Mesendoderm (in vitro differentiated cells): ENCODE measurements around the gene LAMB3. TPM values are rescaled to one million over a fixed set of nuclear protein-coding genes. Genes with fewer than 3 reads are reported as not detected.
"Not testable (repeated sequence)": the region's sequence is repeated elsewhere in the genome, so short reads cannot be mapped to it uniquely, and the experiment has no call there.

ENCODE experiments used
- DNase-seq: peaks from one replicate; pipeline ENCODE4 v3.0.0; 2013
- H2AK5ac ChIP-seq: 2 replicates; pipeline ENCODE4 v1.6.1; 2013; ENCODE audit warnings: low read length, inconsistent platforms
- H2BK120ac ChIP-seq: 2 replicates; pipeline ENCODE4 v1.6.1; 2013; ENCODE audit warnings: low read depth, mild to moderate bottlenecking, low read length, moderate library complexity, mixed read lengths
- H2BK15ac ChIP-seq: replicated peaks from 2 replicates; pipeline ENCODE4 v1.6.1; 2013; ENCODE audit warnings: low read depth, mild to moderate bottlenecking, moderate library complexity
- H2BK5ac ChIP-seq: 2 replicates; pipeline ENCODE4 v1.6.1; 2013; ENCODE audit warnings: low read length, inconsistent platforms
- H3K18ac ChIP-seq: 2 replicates; pipeline ENCODE4 v1.6.1; 2013; ENCODE audit warnings: mild to moderate bottlenecking, low read length, mixed read lengths
- H3K23ac ChIP-seq: one replicate; pipeline ENCODE4 v1.6.1; 2013; ENCODE audit warnings: low read length
- H3K27ac ChIP-seq: 2 replicates; pipeline ENCODE4 v1.5.1; 2013; ENCODE audit warnings: low read depth, mild to moderate bottlenecking, inconsistent platforms, low read length, moderate library complexity
- H3K27me3 ChIP-seq: 2 replicates; pipeline ENCODE4 v1.6.1; 2013; ENCODE audit warnings: low read length, control low read depth, mild to moderate bottlenecking, inconsistent platforms; ENCODE audit not compliant: insufficient read depth, poor library complexity
- H3K36me3 ChIP-seq: 2 replicates; pipeline ENCODE4 v1.6.1; 2013; ENCODE audit warnings: low read length, inconsistent platforms; ENCODE audit not compliant: control insufficient read depth, insufficient read depth
- H3K4ac ChIP-seq: one replicate; pipeline ENCODE4 v1.6.1; 2013; ENCODE audit warnings: low read depth, mild to moderate bottlenecking, low read length, moderate library complexity
- H3K4me1 ChIP-seq: 2 replicates; pipeline ENCODE4 v1.6.1; 2013; ENCODE audit warnings: low read depth, low read length, inconsistent platforms; ENCODE audit not compliant: control insufficient read depth
- H3K4me2 ChIP-seq: 2 replicates; pipeline ENCODE4 v1.6.1; 2013; ENCODE audit warnings: low read length
- H3K4me3 ChIP-seq: 2 replicates; pipeline ENCODE4 v1.5.1; 2013; ENCODE audit warnings: mild to moderate bottlenecking, low read length
- H3K56ac ChIP-seq: one replicate; pipeline ENCODE4 v1.6.1; 2013; ENCODE audit warnings: low read length
- H3K79me1 ChIP-seq: 2 replicates; pipeline ENCODE4 v1.6.1; 2013; ENCODE audit warnings: low read length, inconsistent platforms
- H3K79me2 ChIP-seq: 2 replicates; pipeline ENCODE4 v1.6.1; 2013; ENCODE audit warnings: mild to moderate bottlenecking, low read length; ENCODE audit not compliant: control insufficient read depth, insufficient read depth
- H3K9ac ChIP-seq: 2 replicates; pipeline ENCODE4 v1.6.1; 2013; ENCODE audit warnings: low read length, inconsistent platforms
- H4K5ac ChIP-seq: one replicate; pipeline ENCODE4 v1.6.1; 2013; ENCODE audit warnings: low read length
- H4K8ac ChIP-seq: one replicate; pipeline ENCODE4 v1.6.1; 2013; ENCODE audit warnings: low read depth, mild to moderate bottlenecking, control low read depth, low read length, moderate library complexity
- WGBS: extraction: QIAGEN DNeasy Blood & Tissue Kit; methylation state at CpG from one replicate; pipeline ENCODE4 v1.1.7; 2013; ENCODE audit warnings: low lambda C conversion rate, missing lambda C conversion rate; ENCODE audit not compliant: insufficient coverage; ENCODE audit errors: extremely low coverage; 5-methylcytosine and 5-hydroxymethylcytosine counted together
- polyA plus RNA-seq, 2 experiments: library from polyadenylated mRNA; stranded (reverse); fragments of 200-250 nt; gene quantifications; one replicate each; pipeline ENCODE4 v1.2.3, GENCODE V29; 2013

Gene LAMB3
- polyA plus RNA-seq (2013, experiment 1 of 2), result 0.79 TPM
- polyA plus RNA-seq (2013, experiment 2 of 2), result 0.73 TPM

DNA sequence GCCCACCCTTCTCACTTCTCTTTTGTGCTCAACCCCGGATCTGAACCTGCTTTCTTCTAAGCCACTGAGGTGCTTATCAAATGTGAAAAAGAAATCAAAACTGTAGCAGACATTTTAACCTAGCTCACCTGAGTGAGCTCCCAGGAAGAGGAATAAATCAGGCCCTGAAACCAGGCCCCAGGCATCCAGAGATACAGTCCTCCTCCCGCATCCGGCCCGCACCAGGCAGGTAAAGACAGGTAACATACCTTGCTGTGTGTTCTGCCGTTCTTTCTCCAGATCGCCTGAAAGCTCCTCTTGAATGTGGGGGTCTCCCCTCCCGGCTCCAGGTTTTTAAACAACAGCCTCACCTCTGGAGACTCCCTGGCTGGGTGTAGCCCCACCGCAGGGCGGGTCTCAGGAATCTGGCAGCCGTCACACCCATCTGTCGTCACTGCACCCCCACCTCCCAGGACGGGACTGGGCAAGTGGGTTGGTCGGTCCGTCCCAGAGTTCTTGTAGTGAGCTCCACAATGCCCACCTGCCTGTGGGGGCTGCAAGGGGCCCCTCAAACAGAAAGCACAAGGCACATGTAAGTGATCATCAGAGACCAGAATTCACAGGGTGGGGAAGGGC is at the start of gene LAMB3:
TSS of gene LAMB3 (minus strand) at position 305 of the 615 bp plus-strand sequence. CDS start 1,481 bp downstream, outside the sequence.
- Histone ChIP-seq H3K79me2 (no peaks in the 10 kb centered on the region), H3K4me3 (no peak within 1 kb of the TSS), H4K8ac (no peak within 1 kb of the TSS), H2BK15ac (no peak within 1 kb of the TSS), H2AK5ac (no peak within 1 kb of the TSS), H3K27ac (no peak within 1 kb of the TSS), H3K4me1 (no peaks in the 10 kb centered on the region), H2BK120ac (no peak within 1 kb of the TSS), H3K79me1 (no peaks in the 10 kb centered on the region), H3K18ac (no peak within 1 kb of the TSS), H3K36me3 (no peaks in the 10 kb centered on the region), H3K4me2 (no peak within 1 kb of the TSS), H2BK5ac (no peak within 1 kb of the TSS), H3K56ac (no peak within 1 kb of the TSS), H3K9ac (no peak within 1 kb of the TSS), H3K4ac (no peak within 1 kb of the TSS), H3K27me3 (no peaks in the 10 kb centered on the region), H4K5ac (no peak within 1 kb of the TSS), H3K23ac (no peak within 1 kb of the TSS)
- no peak for DNase-seq
- WGBS, result no CpG with 5 or more reads among the region's 14 CpGs

DNA sequence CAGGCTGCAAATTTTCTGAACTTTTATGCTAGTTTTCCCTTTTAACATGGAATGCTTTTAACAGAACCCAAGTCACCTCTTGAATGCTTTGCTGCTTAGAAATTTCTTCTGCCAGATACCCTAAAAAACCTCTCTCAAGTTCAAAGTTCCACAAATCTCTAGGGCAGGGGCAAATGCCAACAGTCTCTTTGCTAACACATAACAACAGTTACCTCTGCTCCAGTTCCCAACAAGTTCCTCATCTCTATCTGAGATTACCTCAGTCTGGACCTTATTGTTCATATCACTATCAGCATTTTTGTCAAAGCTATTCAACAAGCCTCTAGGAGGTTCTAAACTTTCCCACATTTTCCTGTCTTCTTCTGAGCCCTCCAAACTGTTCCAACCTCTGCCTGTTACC is 48.5 kb upstream of the LAMB3 start:
- H3K27ac ChIP-seq, H2BK15ac ChIP-seq, H4K5ac ChIP-seq, H2BK5ac ChIP-seq, H3K56ac ChIP-seq, H3K4ac ChIP-seq, H2AK5ac ChIP-seq, H3K79me1 ChIP-seq, H3K79me2 ChIP-seq, H3K4me2 ChIP-seq, H2BK120ac ChIP-seq, H3K36me3 ChIP-seq, DNase-seq, H3K23ac ChIP-seq, H3K4me3 ChIP-seq, H3K4me1 ChIP-seq, H4K8ac ChIP-seq, H3K9ac ChIP-seq, H3K18ac ChIP-seq, H3K27me3 ChIP-seq: not testable (repeated sequence)

- no peaks in the 10 kb centered on the region for H3K4me1 ChIP-seq
Observed at GRCh38 chr1:209697126-209697525, 44.9 kb upstream of the LAMB3 start.

GRCh38 chr1:209696673-209697072 is 44.4 kb upstream of the LAMB3 start:
- H2AK5ac ChIP-seq, result no peak overlapping the region
- H2BK120ac ChIP-seq, result no peak overlapping the region
- H3K4me3 ChIP-seq, result no peak overlapping the region
- no peaks in the 10 kb centered on the region for H3K36me3 ChIP-seq
- no peak overlapping the region for H3K4me2 ChIP-seq
- H3K79me2 ChIP-seq, result no peaks in the 10 kb centered on the region
- no peak overlapping the region for H4K5ac ChIP-seq
- H3K56ac ChIP-seq, result no peak overlapping the region
- H3K18ac ChIP-seq, result no peak overlapping the region
- no peak overlapping the region for H3K4ac ChIP-seq
- H2BK15ac ChIP-seq, result no peak overlapping the region
- no peak overlapping the region for H4K8ac ChIP-seq
- no peaks in the 10 kb centered on the region for H3K79me1 ChIP-seq
- H3K4me1 ChIP-seq, result no peaks in the 10 kb centered on the region
- DNase-seq, result no peak
- H3K27ac ChIP-seq, result no peak overlapping the region
- H3K9ac ChIP-seq, result no peak overlapping the region
- no peak overlapping the region for H3K23ac ChIP-seq
- H2BK5ac ChIP-seq, result no peak overlapping the region
- H3K27me3 ChIP-seq, result no peaks in the 10 kb centered on the region

More at GRCh38 chr1:209697126-209697525, 44.9 kb upstream of the LAMB3 start:
- Histone ChIP-seq H3K9ac (no peak overlapping the region), H3K27me3 (no peaks in the 10 kb centered on the region), H4K8ac (no peak overlapping the region), H3K56ac (no peak overlapping the region), H3K4me2 (no peak overlapping the region), H3K18ac (no peak overlapping the region), H3K27ac (no peak overlapping the region), H2BK5ac (no peak overlapping the region), H3K23ac (no peak overlapping the region), H3K36me3 (no peaks in the 10 kb centered on the region), H3K79me2 (no peaks in the 10 kb centered on the region), H3K4me3 (no peak overlapping the region), H3K79me1 (no peaks in the 10 kb centered on the region), H3K4ac (no peak overlapping the region), H4K5ac (no peak overlapping the region), H2AK5ac (no peak overlapping the region), H2BK15ac (no peak overlapping the region), H2BK120ac (no peak overlapping the region)
- no peak for DNase-seq
- no CpG with 5 or more reads among the region's 3 CpGs for WGBS

- H3K4me2 ChIP-seq, result no peak overlapping the region
- no peak overlapping the region for H2BK5ac ChIP-seq
- no peaks in the 10 kb centered on the region for H3K4me1 ChIP-seq
- H3K9ac ChIP-seq, result no peak overlapping the region
- no peak overlapping the region for H4K5ac ChIP-seq
- no peak overlapping the region for H4K8ac ChIP-seq
- no peak overlapping the region for H3K27ac ChIP-seq
- no peak overlapping the region for H3K4me3 ChIP-seq
- no peak overlapping the region for H3K23ac ChIP-seq
- no peak overlapping the region for H2BK15ac ChIP-seq
- H2BK120ac ChIP-seq, result no peak overlapping the region
- H2AK5ac ChIP-seq, result no peak overlapping the region
- WGBS, result no CpG with 5 or more reads among the region's 3 CpGs
- no peak overlapping the region for H3K18ac ChIP-seq
- no peak overlapping the region for H3K4ac ChIP-seq
- peak; percentile 77 for DNase-seq
- no peak overlapping the region for H3K56ac ChIP-seq
- no peaks in the 10 kb centered on the region for H3K79me2 ChIP-seq
- H3K36me3 ChIP-seq, result no peaks in the 10 kb centered on the region
- no peaks in the 10 kb centered on the region for H3K27me3 ChIP-seq
- no peaks in the 10 kb centered on the region for H3K79me1 ChIP-seq
Observed at GRCh38 chr1:209692745-209693504, 40.7 kb upstream of the LAMB3 start.
